PC-9 (cell line): Measurements from ENCODE around the gene CYP27C1. TPM values are rescaled to one million over a fixed set of nuclear protein-coding genes. Genes with fewer than 3 reads are reported as not detected.

Experiments used
- BruUV-seq: library from RNA; stranded (reverse); fragments of 400-500 nt; replicated peaks from 2 replicates; lab custom pipeline; 2021; lab: Mats Ljungman, UMichigan
- CTCF ChIA-PET: fragments of 300-600 bp; sonication (Branson Sonifier 250); formaldehyde crosslinking; loops from one replicate; lab custom pipeline; 2022; ENCODE audit warnings: antibody characterized with exemption; lab: Charles Lee
- POLR2A ChIA-PET: fragments of 300-600 bp; sonication (Branson Sonifier 250); formaldehyde crosslinking; loops from one replicate; lab custom pipeline; 2022; ENCODE audit warnings: antibody characterized with exemption; ENCODE audit not compliant: unreplicated experiment; lab: Charles Lee
- DNase-seq, 2 experiments: peaks; one replicate each; pipeline versions ENCODE4 v3.0.0 to v3.0.0-alpha.2; 2015 to 2022; ENCODE audit warnings: mixed read lengths in 1 of 2
- H2AFZ ChIP-seq: fragments of 200-600 bp; sonication (generic); 2 replicates; pipeline ENCODE4 v1.8.1; 2017; ENCODE audit warnings: antibody characterized with exemption
- H3F3A ChIP-seq: fragments of 200-600 bp; sonication (generic); 2 replicates; pipeline ENCODE4 v1.8.1; 2017; ENCODE audit warnings: antibody characterized with exemption, mild to moderate bottlenecking, low read depth; ENCODE audit not compliant: insufficient read depth
- H3K27ac ChIP-seq: fragments of 200-600 bp; sonication (generic); 2 replicates; pipeline ENCODE4 v1.6.1; 2016; ENCODE audit warnings: mixed run types
- H3K27me3 ChIP-seq: fragments of 200-600 bp; sonication (generic); 2 replicates; pipeline ENCODE4 v1.6.1; 2016; ENCODE audit warnings: low read depth, mixed run types; ENCODE audit not compliant: insufficient read depth
- H3K36me3 ChIP-seq: fragments of 200-600 bp; sonication (generic); 2 replicates; pipeline ENCODE4 v1.6.1; 2016; ENCODE audit warnings: low read depth, mixed run types
- H3K4me1 ChIP-seq: fragments of 200-600 bp; sonication (generic); replicated peaks from 2 replicates; pipeline ENCODE4 v1.6.1; 2016; ENCODE audit warnings: mixed run types; ENCODE audit not compliant: insufficient read depth
- H3K4me2 ChIP-seq: fragments of 200-600 bp; sonication (generic); 2 replicates; pipeline ENCODE4 v1.6.1; 2017; ENCODE audit warnings: mixed run types
- H3K4me3 ChIP-seq: fragments of 200-600 bp; sonication (generic); 2 replicates; pipeline ENCODE4 v1.6.1; 2016; ENCODE audit warnings: mixed run types
- H3K79me2 ChIP-seq: fragments of 200-600 bp; sonication (generic); 2 replicates; pipeline ENCODE4 v1.6.1; 2017; ENCODE audit warnings: low read depth, mixed run types
- H3K9me2 ChIP-seq: fragments of 200-600 bp; sonication (generic); 2 replicates; pipeline ENCODE4 v1.8.1; 2017; ENCODE audit warnings: mild to moderate bottlenecking; ENCODE audit not compliant: insufficient read depth
- H3K9me3 ChIP-seq: fragments of 200-600 bp; sonication (generic); 2 replicates; pipeline ENCODE4 v1.8.1; 2016; ENCODE audit warnings: low read depth; ENCODE audit not compliant: insufficient read depth
- H4K20me1 ChIP-seq: fragments of 200-600 bp; sonication (generic); 2 replicates; pipeline ENCODE4 v1.8.1; 2017; ENCODE audit not compliant: insufficient read depth
- EZH2 ChIP-seq: fragments of 200-600 bp; sonication (generic); IDR thresholded peaks from 2 replicates; pipeline ENCODE4 v1.8.0; 2017; ENCODE audit warnings: antibody characterized with exemption, low read depth
- intact Hi-C: fragments of 100-400 bp; cut with micrococcal nuclease; formaldehyde crosslinking; loops from one replicate; pipeline ENCODE4 v1.10.0; 2022; ENCODE audit not compliant: unreplicated experiment
- total RNA-seq: library from RNA; stranded (reverse); gene quantifications from 2 replicates; pipeline ENCODE4 v1.2.3, GENCODE V29; 2021
- TF ChIP-seq, protein P1 (sequence below): fragments of 200-600 bp; sonication (generic); conservative IDR thresholded peaks from 2 replicates; pipeline ENCODE4 v1.6.1; 2017; ENCODE audit warnings: mixed run types, antibody characterized with exemption, mild to moderate bottlenecking, moderate library complexity

CYP27C1 gene
- total RNA-seq, 1 experiment from 2014 or later = 0.94 TPM

DNA sequence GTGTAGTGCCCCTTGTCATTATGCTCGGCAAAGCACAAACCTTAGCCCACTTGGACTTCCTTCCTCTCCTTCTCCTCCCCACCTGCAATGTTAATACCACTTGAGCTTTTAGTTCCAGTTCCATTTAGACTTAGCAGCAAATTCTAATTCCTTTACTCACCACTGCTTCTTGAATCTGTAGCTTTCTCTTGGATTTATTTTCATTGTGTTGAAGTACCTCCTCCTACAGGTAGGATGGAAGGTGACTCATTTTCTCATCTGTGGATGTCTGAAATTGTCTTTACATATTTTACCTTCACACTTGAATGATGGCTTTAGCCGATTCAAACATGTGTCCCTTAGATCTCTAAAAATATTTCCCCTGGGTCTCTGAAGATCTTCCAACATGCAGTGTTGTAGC lies 80.3 kb downstream of the CYP27C1 start:
- H3K4me3 ChIP-seq = no peak overlapping the region
- no peaks in the 10 kb centered on the region for H3K27me3 ChIP-seq
- no peaks in the 10 kb centered on the region for H4K20me1 ChIP-seq
- no peaks in the 10 kb centered on the region for H3K79me2 ChIP-seq
- no peaks in the 10 kb centered on the region for H3K9me2 ChIP-seq
- no peaks in the 10 kb centered on the region for H3K36me3 ChIP-seq
- H3K4me1 ChIP-seq = peaks cover 12% of the 10 kb centered on the region
- H3K9me3 ChIP-seq = peaks cover 3% of the 10 kb centered on the region; the same call in 1 of the 2 replicates
- TF ChIP-seq, protein P1, sequence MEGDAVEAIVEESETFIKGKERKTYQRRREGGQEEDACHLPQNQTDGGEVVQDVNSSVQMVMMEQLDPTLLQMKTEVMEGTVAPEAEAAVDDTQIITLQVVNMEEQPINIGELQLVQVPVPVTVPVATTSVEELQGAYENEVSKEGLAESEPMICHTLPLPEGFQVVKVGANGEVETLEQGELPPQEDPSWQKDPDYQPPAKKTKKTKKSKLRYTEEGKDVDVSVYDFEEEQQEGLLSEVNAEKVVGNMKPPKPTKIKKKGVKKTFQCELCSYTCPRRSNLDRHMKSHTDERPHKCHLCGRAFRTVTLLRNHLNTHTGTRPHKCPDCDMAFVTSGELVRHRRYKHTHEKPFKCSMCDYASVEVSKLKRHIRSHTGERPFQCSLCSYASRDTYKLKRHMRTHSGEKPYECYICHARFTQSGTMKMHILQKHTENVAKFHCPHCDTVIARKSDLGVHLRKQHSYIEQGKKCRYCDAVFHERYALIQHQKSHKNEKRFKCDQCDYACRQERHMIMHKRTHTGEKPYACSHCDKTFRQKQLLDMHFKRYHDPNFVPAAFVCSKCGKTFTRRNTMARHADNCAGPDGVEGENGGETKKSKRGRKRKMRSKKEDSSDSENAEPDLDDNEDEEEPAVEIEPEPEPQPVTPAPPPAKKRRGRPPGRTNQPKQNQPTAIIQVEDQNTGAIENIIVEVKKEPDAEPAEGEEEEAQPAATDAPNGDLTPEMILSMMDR = peak; percentile 46; the same call in 1 of the 2 replicates
- TF ChIP-seq EZH2 = no peak
- intact Hi-C loops = no loop called here
- peak in 1 of 2 experiments; percentile 67 for DNase-seq
- CTCF ChIA-PET = interaction anchor here (0.5 to 1.0 kb wide), 4 partner anchors 33 to 75 kb away, joined by 3 to 6 read pairs (median 4); partner anchors contain the start of gene BIN1
- no peak overlapping the region for H2AFZ ChIP-seq
- no TSS peak for BruUV-seq
- H3K27ac ChIP-seq = no peak overlapping the region
- POLR2A ChIA-PET = no interaction called here
- no peak overlapping the region for H3K4me2 ChIP-seq
- H3F3A ChIP-seq = no peaks in the 10 kb centered on the region; the same call in 1 of the 2 replicates

DNA sequence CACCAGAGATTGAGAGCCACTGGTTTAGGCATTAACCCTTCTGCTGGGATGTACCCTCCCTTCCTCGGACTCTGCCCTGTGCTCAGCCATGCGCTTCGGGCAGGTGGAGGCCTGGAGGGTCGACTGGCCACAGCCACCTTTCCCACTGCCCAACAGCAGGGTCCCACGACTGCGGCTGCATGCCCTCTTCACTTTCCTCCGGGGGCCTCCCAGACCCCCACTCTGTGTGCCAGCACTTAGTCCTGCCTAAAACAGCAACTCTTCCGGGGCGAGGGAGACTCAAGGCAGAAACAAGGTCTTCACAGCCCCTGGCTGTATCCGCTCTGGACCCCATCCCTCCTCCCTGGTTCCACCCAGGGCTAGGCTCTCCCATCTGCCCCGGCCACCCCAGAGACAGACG lies 81.8 kb downstream of the CYP27C1 start:
- H3K27ac ChIP-seq = no peak overlapping the region
- no TSS peak for BruUV-seq
- no peaks in the 10 kb centered on the region for H3K79me2 ChIP-seq
- H3K4me3 ChIP-seq = no peak overlapping the region
- intact Hi-C loops = no loop called here
- ChIA-PET CTCF (no interaction called here), POLR2A (no interaction called here)
- no peaks in the 10 kb centered on the region for H4K20me1 ChIP-seq
- H3K27me3 ChIP-seq = no peaks in the 10 kb centered on the region
- no peak for DNase-seq
- no peak overlapping the region for H3K4me2 ChIP-seq
- H2AFZ ChIP-seq = no peak overlapping the region
- peaks cover 3% of the 10 kb centered on the region; the same call in 1 of the 2 replicates for H3K9me3 ChIP-seq
- no peaks in the 10 kb centered on the region for H3K9me2 ChIP-seq
- TF ChIP-seq, protein P1 = no peak
- no peak for TF ChIP-seq EZH2
- H3K36me3 ChIP-seq = no peaks in the 10 kb centered on the region
- no peaks in the 10 kb centered on the region for H3F3A ChIP-seq
- no peaks in the 10 kb centered on the region for H3K4me1 ChIP-seq

DNA sequence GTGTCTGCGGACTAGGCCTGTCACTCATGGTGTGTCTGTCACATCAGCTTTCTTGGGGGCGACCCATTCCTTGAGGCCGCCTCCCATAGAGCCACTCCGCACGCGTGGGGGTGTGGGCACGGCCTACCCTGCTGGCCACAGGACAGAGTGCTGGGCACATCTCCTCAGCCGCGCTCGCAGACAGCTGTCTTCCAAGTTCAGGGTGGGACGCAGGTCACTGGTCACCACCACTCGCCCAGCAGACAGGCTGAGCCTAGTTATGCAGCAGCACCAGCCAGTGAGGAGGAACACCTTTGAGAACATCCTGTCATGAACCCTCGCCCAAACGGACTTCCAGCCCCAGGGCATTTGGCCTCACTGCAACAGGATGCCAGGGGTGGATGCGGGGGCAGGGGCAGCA lies 82.4 kb downstream of the CYP27C1 start:
- no peak overlapping the region for H3K27ac ChIP-seq
- H2AFZ ChIP-seq = no peak overlapping the region
- intact Hi-C loops = no loop called here
- ChIA-PET CTCF (interaction anchor here (0.5 kb wide), 1 partner anchor 57 kb away, joined by 7 read pairs; no protein-coding TSS in a partner anchor), POLR2A (no interaction called here)
- no TSS peak for BruUV-seq
- H3K4me3 ChIP-seq = no peak overlapping the region
- no peaks in the 10 kb centered on the region for H3K4me1 ChIP-seq
- H3K9me3 ChIP-seq = peaks cover 3% of the 10 kb centered on the region; the same call in 1 of the 2 replicates
- TF ChIP-seq, protein P1 = no peak
- TF ChIP-seq EZH2 = no peak
- no peaks in the 10 kb centered on the region for H3K27me3 ChIP-seq
- H3F3A ChIP-seq = no peaks in the 10 kb centered on the region
- no peak for DNase-seq
- no peaks in the 10 kb centered on the region for H3K9me2 ChIP-seq
- H4K20me1 ChIP-seq = no peaks in the 10 kb centered on the region
- H3K4me2 ChIP-seq = no peak overlapping the region
- no peaks in the 10 kb centered on the region for H3K36me3 ChIP-seq
- H3K79me2 ChIP-seq = no peaks in the 10 kb centered on the region
